Vagina (tissue), 2 donors: ENCODE measurements around the gene MRPL55.

Experiments used
- CTCF ChIP-seq, 3 experiments: fragments of 450-650 bp in 2 of 3; fragments of 200-600 bp in 1 of 3; sonication (generic) in 1 of 3; IDR thresholded peaks; one replicate each; pipeline ENCODE4 v1.5.1; 2017 to 2019; ENCODE audit warnings: antibody characterized with exemption in 3 of 3, mild to moderate bottlenecking in 2 of 3, moderate library complexity in 2 of 3
- POLR2A ChIP-seq, 2 donors: fragments of 450-650 bp; IDR thresholded peaks; one replicate each; pipeline ENCODE4 v1.6.1; 2017; ENCODE audit warnings: antibody characterized with exemption in 2 of 2, mild to moderate bottlenecking in 2 of 2, moderate library complexity in 2 of 2
- POLR2AphosphoS5 ChIP-seq, 2 donors: sonication (generic); formaldehyde crosslinking; IDR thresholded peaks; one replicate each; pipeline ENCODE4 v1.9.0; 2017; ENCODE audit warnings: antibody characterized with exemption in 2 of 2, mild to moderate bottlenecking in 2 of 2, low read depth in 1 of 2; ENCODE audit not compliant: insufficient read depth in 1 of 2

GRCh38 chr1:228064741-228065542, 44.2 kb downstream of the MRPL55 start:
- TF ChIP-seq CTCF (IDR thresholded peaks at IDR 0.05) (no peak), POLR2A (IDR thresholded peaks at IDR 0.05) (no peak), POLR2AphosphoS5 (IDR thresholded peaks at IDR 0.05; ENCODE audit: insufficient read depth in 1 of 2, low read depth in 1 of 2) (no peak)
